Gastroesophageal sphincter (tissue), 4 donors: ENCODE data around the gene ZNF333. TPM values are rescaled to one million over a fixed set of nuclear protein-coding genes. Genes with fewer than 3 reads are reported as not detected.

Experiments used
- ATAC-seq: fragments of 150-250 bp; one replicate; pipeline ENCODE4 v1.9.1; 2016; ENCODE audit warnings: mild to moderate bottlenecking, moderate library complexity
- H3K27ac ChIP-seq, 4 donors: fragments of 200-600 bp; sonication (generic) in 3 of 4; 1 replicate in 3 of 4; 2 replicates in 1 of 4; pipeline ENCODE4 v1.5.1; 2016 to 2019
- H3K27me3 ChIP-seq: fragments of 200-600 bp; sonication (generic); one replicate; pipeline ENCODE4 v1.5.1; 2019
- H3K36me3 ChIP-seq, 2 donors: fragments of 200-600 bp; sonication (generic); one replicate each; pipeline ENCODE4 v1.5.1; 2019; ENCODE audit warnings: control low read depth in 1 of 2
- H3K4me1 ChIP-seq, 3 donors: fragments of 200-600 bp; sonication (generic); 1 replicate in 2 of 3; 2 replicates in 1 of 3; pipeline ENCODE4 v1.5.1; 2016 to 2019; ENCODE audit warnings: control low read depth in 2 of 3
- H3K4me3 ChIP-seq, 2 donors: fragments of 200-600 bp; sonication (generic); one replicate each; pipeline ENCODE4 v1.5.1; 2019; ENCODE audit warnings: mild to moderate bottlenecking in 1 of 2, moderate library complexity in 1 of 2
- H3K9me3 ChIP-seq, 3 donors: fragments of 200-600 bp; sonication (generic); one replicate each; pipeline ENCODE4 v1.5.1; 2017 to 2019; ENCODE audit warnings: control low read depth in 2 of 3
- CTCF ChIP-seq, 4 experiments: fragments of 200-600 bp in 2 of 4; fragments of 450-650 bp in 2 of 4; sonication (generic) in 1 of 4; IDR thresholded peaks; one replicate each; pipeline ENCODE4 v1.5.1; 2017 to 2019; ENCODE audit warnings: antibody characterized with exemption in 4 of 4, mild to moderate bottlenecking in 2 of 4, moderate library complexity in 2 of 4
- EP300 ChIP-seq: sonication (generic); formaldehyde crosslinking; IDR thresholded peaks from one replicate; pipeline ENCODE4 v1.6.1; 2017; ENCODE audit warnings: antibody characterized with exemption, mild to moderate bottlenecking
- POLR2A ChIP-seq, 2 donors: fragments of 450-650 bp; IDR thresholded peaks; one replicate each; pipeline ENCODE4 v1.6.1; 2017; ENCODE audit warnings: antibody characterized with exemption in 2 of 2, mild to moderate bottlenecking in 2 of 2, moderate library complexity in 1 of 2
- POLR2AphosphoS5 ChIP-seq: sonication (generic); formaldehyde crosslinking; IDR thresholded peaks from one replicate; pipeline ENCODE4 v1.6.1; 2017; ENCODE audit warnings: antibody characterized with exemption
- WGBS, 2 donors: methylation state at CpG; one replicate each; pipeline ENCODE4 v1.1.5; 2018; ENCODE audit warnings: low coverage in 1 of 2; 5-methylcytosine and 5-hydroxymethylcytosine counted together
- total RNA-seq, 4 donors: library from RNA; depleted of rRNA; stranded (reverse); fragments of >200 nt; gene quantifications; one replicate each; pipeline ENCODE4 v1.1.0, GENCODE V29; 2016

Gene ZNF333
- total RNA-seq, 4 donors from 2014 or later: 22.6 to 35.6 (median 28.1) TPM

GRCh38 chr19:14654786-14655560 lies 34.9 kb upstream of the ZNF333 start:
- whole genome bisulfite sequencing, 2 donors: 57 to 63% methylated on average over 3 to 7 of the region's 7 CpGs
- no peak for ATAC-seq
- H3K36me3 ChIP-seq: no peaks in the 10 kb centered on the region
- no peak overlapping the region for H3K27ac ChIP-seq
- TF ChIP-seq CTCF (IDR thresholded peaks at IDR 0.05): no peak
- TF ChIP-seq POLR2A (IDR thresholded peaks at IDR 0.05): no peak
- no peak for TF ChIP-seq EP300
- TF ChIP-seq POLR2AphosphoS5: no peak
- H3K4me3 ChIP-seq: no peak overlapping the region
- no peaks in the 10 kb centered on the region for H3K9me3 ChIP-seq
- H3K27me3 ChIP-seq: peaks cover 42% of the 10 kb centered on the region
- H3K4me1 ChIP-seq: no peaks in the 10 kb centered on the region

- H3K4me3 ChIP-seq: no peak overlapping the region
- H3K36me3 ChIP-seq: no peaks in the 10 kb centered on the region
- peaks cover 50% of the 10 kb centered on the region for H3K27me3 ChIP-seq
- 69 to 80% methylated on average over 1 to 5 of the region's 11 CpGs for whole genome bisulfite sequencing, 2 donors
- H3K9me3 ChIP-seq: no peaks in the 10 kb centered on the region
- H3K27ac ChIP-seq: no peak overlapping the region
- TF ChIP-seq EP300 (no peak), POLR2AphosphoS5 (no peak), POLR2A (IDR thresholded peaks at IDR 0.05) (no peak), CTCF (IDR thresholded peaks at IDR 0.05) (no peak)
- H3K4me1 ChIP-seq: no peaks in the 10 kb centered on the region
- ATAC-seq: no peak
Observed at GRCh38 chr19:14655726-14656125, 34.1 kb upstream of the ZNF333 start.

- 37 to 48% methylated on average over 5 to 6 of the region's 6 CpGs for WGBS, 2 donors
- Histone ChIP-seq H3K36me3 (no peaks in the 10 kb centered on the region), H3K4me1 (no peaks in the 10 kb centered on the region), H3K9me3 (no peaks in the 10 kb centered on the region), H3K27me3 (peaks cover 48% of the 10 kb centered on the region), H3K27ac (no peak overlapping the region), H3K4me3 (no peak overlapping the region)
- TF ChIP-seq CTCF (IDR thresholded peaks at IDR 0.05) (no peak), POLR2A (IDR thresholded peaks at IDR 0.05) (no peak), POLR2AphosphoS5 (no peak), EP300 (no peak)
- no peak for ATAC-seq
Observed at GRCh38 chr19:14659874-14660489, 29.9 kb upstream of the ZNF333 start.

DNA sequence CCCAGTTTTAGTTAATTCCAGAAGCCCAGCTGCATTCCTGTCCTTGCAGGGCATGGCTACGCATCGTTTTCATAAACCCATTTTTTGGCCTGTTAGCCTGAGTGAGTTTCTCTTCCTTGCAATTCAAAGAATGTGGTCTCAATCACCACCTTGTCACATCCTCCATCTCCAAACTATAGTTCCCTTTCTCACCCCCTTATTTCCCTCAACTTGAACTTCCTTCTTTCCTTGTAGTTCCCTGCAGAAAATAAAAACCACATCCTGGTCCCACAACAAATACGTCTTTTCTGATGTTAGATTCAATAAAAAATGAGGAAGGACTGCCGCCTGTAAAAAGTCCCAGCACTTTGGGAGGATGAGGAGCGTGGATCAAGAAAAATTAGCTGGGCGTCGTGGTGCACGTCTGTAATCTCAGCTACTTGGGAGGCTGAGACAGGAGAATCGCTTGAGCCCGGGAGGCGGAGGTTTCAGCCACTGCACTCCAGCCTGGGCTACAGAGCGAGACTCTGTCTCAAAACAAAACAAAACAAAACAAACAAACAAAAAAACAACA lies 28.4 kb upstream of the ZNF333 start:
- no peaks in the 10 kb centered on the region for H3K9me3 ChIP-seq
- no peak overlapping the region for H3K27ac ChIP-seq
- ATAC-seq: no peak
- H3K4me3 ChIP-seq: no peak overlapping the region
- no peak for TF ChIP-seq CTCF (IDR thresholded peaks at IDR 0.05)
- TF ChIP-seq POLR2AphosphoS5: no peak
- TF ChIP-seq EP300: no peak
- TF ChIP-seq POLR2A (IDR thresholded peaks at IDR 0.05): no peak
- no peaks in the 10 kb centered on the region for H3K4me1 ChIP-seq
- peaks cover 35% of the 10 kb centered on the region for H3K27me3 ChIP-seq
- 60 to 69% methylated on average over 10 to 11 of the region's 12 CpGs for WGBS, 2 donors
- H3K36me3 ChIP-seq: no peaks in the 10 kb centered on the region
